ENCODE measurements around the gene STYK1. TPM values are rescaled to one million over a fixed set of nuclear protein-coding genes. Genes with fewer than 3 reads are reported as not detected.
A peak's percentile ranks its signal among the peaks of the same experiment; 100 is the strongest.

The STYK1 gene
- total and polyA plus RNA-seq, 9 of the 15 experiments (the other 6 are each of a cell fraction or from before 2014, with no cell fraction given), result 0.31 to 1.8 (median 0.64) TPM

- TF ChIP-seq ZBTB33 (CRISPR knock-in tag; IDR thresholded peaks at IDR 0.05) (no peak), ZNF347 (CRISPR knock-in tag; IDR thresholded peaks at IDR 0.05; ENCODE audit: low read depth) (no peak), ZNF695 (CRISPR knock-in tag; IDR thresholded peaks at IDR 0.05) (no peak), ZNF699 (CRISPR knock-in tag; IDR thresholded peaks at IDR 0.05; ENCODE audit: insufficient replicate concordance) (no peak), CHCHD3 (CRISPR knock-in tag; IDR thresholded peaks at IDR 0.05) (no peak), ZNF589 (CRISPR knock-in tag; IDR thresholded peaks at IDR 0.05; ENCODE audit: low read depth) (no peak), SNAPC5 (CRISPR knock-in tag; IDR thresholded peaks at IDR 0.05) (no peak), ZNF592 (IDR thresholded peaks at IDR 0.05) (no peak), MITF (IDR thresholded peaks at IDR 0.05) (no peak), NFYB (IDR thresholded peaks at IDR 0.05; ENCODE audit: extremely low read depth, insufficient read length) (no peak), NONO (IDR thresholded peaks at IDR 0.05; ENCODE audit: low read depth in 2 of 2, low read length in 1 of 2) (peak in 1 of 2 experiments; percentile 51; a peak in 2 of 4 replicates), EP300 (IDR thresholded peaks at IDR 0.05; ENCODE audit: low read length) (no peak), HOXB6 (CRISPR knock-in tag; IDR thresholded peaks at IDR 0.05; ENCODE audit: borderline replicate concordance) (no peak)
These were observed 49.3 kb upstream of the STYK1 start, which contains the start of gene YBX3 (continued) for GRCh38 chr12:10722905-10723746.

Measured in K562 (cell line).